Frontal cortex (tissue), 4 donors: Measurements from ENCODE around the gene TDRD7. TPM values are rescaled to one million over a fixed set of nuclear protein-coding genes. Genes with fewer than 3 reads are reported as not detected.
"Not testable (repeated sequence)": the region's sequence is repeated elsewhere in the genome, so short reads cannot be mapped to it uniquely, and the experiment has no call there.

Experiments used
- DNase-seq, 2 donors: peaks; one replicate each; pipeline ENCODE4 v3.0.0; 2012; ENCODE audit warnings: low spot score in 2 of 2
- FAIRE-seq: peaks from 2 replicates; lab custom pipeline; 2012; peaks lifted over from hg19 to GRCh38; lab: Jason Lieb, UNC
- total RNA-seq: library from RNA; depleted of rRNA; stranded (reverse); fragments of >200 nt; gene quantifications from one replicate; pipeline ENCODE4 v1.2.3, GENCODE V29; 2014
- donor health status: control.
- donor health status: control.
- donor health status: control.

TDRD7 gene
- total RNA-seq, 1 donor from 2014 or later, result 20.4 TPM

- FAIRE-seq (no peak), DNase-seq (no peak)
These were observed 3.2 kb downstream of the TDRD7 start for GRCh38 chr9:97415146-97415545.

GRCh38 chr9:97418880-97419279, 7.0 kb downstream of the TDRD7 start:
- no peak for FAIRE-seq

GRCh38 chr9:97419309-97419867, 7.5 kb downstream of the TDRD7 start:
- FAIRE-seq (no peak), DNase-seq (no peak)

More at GRCh38 chr9:97418880-97419279, 7.0 kb downstream of the TDRD7 start:
- no peak for DNase-seq

GRCh38 chr9:97425336-97425972, 13.6 kb downstream of the TDRD7 start:
- DNase-seq (no peak), FAIRE-seq (no peak)

GRCh38 chr9:97425973-97426336, 14.1 kb downstream of the TDRD7 start:
- DNase-seq (no peak), FAIRE-seq (no peak)

GRCh38 chr9:97427885-97428284, 16.0 kb downstream of the TDRD7 start:
- no peak for FAIRE-seq

GRCh38 chr9:97430316-97431043, 18.6 kb downstream of the TDRD7 start:
- FAIRE-seq (no peak), DNase-seq (no peak)

More at GRCh38 chr9:97427885-97428284, 16.0 kb downstream of the TDRD7 start:
- no peak for DNase-seq

GRCh38 chr9:97431044-97431441, 19.1 kb downstream of the TDRD7 start:
- no peak for DNase-seq
- no peak for FAIRE-seq

- no peak for FAIRE-seq
- no peak for DNase-seq
These were observed 19.8 kb downstream of the TDRD7 start for GRCh38 chr9:97431549-97432143.

- DNase-seq (no peak), FAIRE-seq (no peak)
These were observed 25.2 kb downstream of the TDRD7 start for GRCh38 chr9:97437051-97437600.

- DNase-seq, result no peak
- no peak for FAIRE-seq
These were observed 26.4 kb downstream of the TDRD7 start for GRCh38 chr9:97438257-97438656.

GRCh38 chr9:97438666-97439065, 26.8 kb downstream of the TDRD7 start:
- FAIRE-seq (no peak), DNase-seq (no peak)

GRCh38 chr9:97440160-97440559, 28.3 kb downstream of the TDRD7 start:
- DNase-seq (no peak), FAIRE-seq (no peak)

GRCh38 chr9:97441729-97442128, 29.8 kb downstream of the TDRD7 start:
- FAIRE-seq (peak; percentile 28), DNase-seq (no peak)

- DNase-seq, result no peak
- no peak for FAIRE-seq
These were observed 33.3 kb downstream of the TDRD7 start for GRCh38 chr9:97445119-97445701.

- no peak for DNase-seq
- no peak for FAIRE-seq
These were observed 35.1 kb downstream of the TDRD7 start for GRCh38 chr9:97447001-97447400.

- not testable (repeated sequence) for FAIRE-seq, DNase-seq
These were observed 41.7 kb downstream of the TDRD7 start for GRCh38 chr9:97453573-97453972.

GRCh38 chr9:97456841-97457240, 44.9 kb downstream of the TDRD7 start:
- not testable (repeated sequence) for DNase-seq, FAIRE-seq

- DNase-seq, result no peak
- FAIRE-seq, result no peak
These were observed 47.4 kb downstream of the TDRD7 start for GRCh38 chr9:97459326-97459725.

- DNase-seq, result no peak
- no peak for FAIRE-seq
These were observed 50.3 kb downstream of the TDRD7 start for GRCh38 chr9:97462159-97462558.
